CD4-positive, alpha-beta T cell treated with Interleukin-17A for 1 hour (primary cell): Measurements from ENCODE around the gene IGSF9B.

ENCODE experiments used
- DNase-seq: peaks from one replicate; pipeline ENCODE4 v3.0.0-alpha.2; 2020

The IGSF9B gene

GRCh38 chr11:133917921-133918607 lies 38.7 kb downstream of the IGSF9B start:
- DNase-seq = no peak

- no peak for DNase-seq
Measured at GRCh38 chr11:133916784-133917440, 39.9 kb downstream of the IGSF9B start.

GRCh38 chr11:133913761-133914160 lies 43.0 kb downstream of the IGSF9B start:
- DNase-seq = no peak

DNA sequence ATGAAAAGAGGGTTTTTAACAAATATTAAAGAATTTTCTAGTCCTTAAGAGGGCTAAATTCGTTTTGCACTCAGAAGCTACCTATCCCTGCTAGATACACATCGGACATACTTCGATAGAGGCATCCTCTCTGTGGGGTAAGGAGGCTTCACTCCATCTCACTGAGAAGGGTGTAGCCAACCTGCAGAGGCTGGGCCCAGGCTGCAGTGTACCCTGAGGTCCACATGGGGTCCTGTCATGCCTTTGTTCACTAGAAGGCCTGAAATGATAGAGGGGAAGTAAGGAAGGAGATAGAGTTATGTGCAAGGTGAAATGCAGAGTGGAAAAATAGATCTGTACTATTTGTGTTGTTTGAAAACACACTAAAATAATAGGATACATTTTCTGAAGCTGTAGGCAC lies 45.6 kb downstream of the IGSF9B start:
- no peak for DNase-seq

DNA sequence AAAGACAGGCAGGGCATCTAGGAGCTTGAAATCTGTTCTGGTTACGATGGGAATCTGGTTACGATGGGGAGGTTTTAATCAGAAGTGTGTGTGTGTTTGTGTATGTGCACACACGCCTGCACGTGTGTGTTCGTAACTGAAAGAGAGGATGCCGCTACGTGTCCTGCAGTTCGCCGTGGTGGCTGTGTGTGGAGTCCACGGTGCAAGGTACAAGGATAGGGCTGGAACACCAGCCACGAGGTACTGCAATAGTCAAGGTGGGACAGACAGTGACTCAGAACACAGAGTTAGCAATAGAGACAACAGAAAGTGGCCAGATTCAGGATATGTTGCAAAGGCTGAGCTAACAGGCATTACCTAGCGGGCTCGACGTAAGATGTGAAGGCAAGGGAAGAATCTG lies 46.7 kb downstream of the IGSF9B start:
- DNase-seq = no peak

GRCh38 chr11:133908827-133909226 lies 47.9 kb downstream of the IGSF9B start:
- no peak for DNase-seq

DNA sequence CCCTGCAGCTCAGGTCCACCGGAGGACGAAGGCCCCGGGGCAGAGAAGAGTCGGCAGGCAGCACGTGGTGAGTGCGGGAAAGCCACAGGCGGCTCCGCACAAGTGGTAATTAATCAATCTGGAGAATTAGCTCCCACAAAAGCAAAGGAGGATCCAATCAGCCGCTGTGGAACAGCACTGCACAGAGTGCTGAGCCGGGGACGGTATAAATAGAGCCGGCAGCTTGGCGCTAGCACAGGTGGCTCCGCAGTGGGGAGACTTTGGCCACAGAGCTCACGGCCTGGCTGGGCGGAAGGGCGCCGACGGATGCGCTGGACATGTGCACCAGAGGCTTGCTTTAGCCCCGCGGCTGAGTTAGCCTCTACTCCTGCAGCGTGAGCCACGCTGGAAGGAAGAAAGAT lies 48.9 kb downstream of the IGSF9B start:
- no peak for DNase-seq

DNA sequence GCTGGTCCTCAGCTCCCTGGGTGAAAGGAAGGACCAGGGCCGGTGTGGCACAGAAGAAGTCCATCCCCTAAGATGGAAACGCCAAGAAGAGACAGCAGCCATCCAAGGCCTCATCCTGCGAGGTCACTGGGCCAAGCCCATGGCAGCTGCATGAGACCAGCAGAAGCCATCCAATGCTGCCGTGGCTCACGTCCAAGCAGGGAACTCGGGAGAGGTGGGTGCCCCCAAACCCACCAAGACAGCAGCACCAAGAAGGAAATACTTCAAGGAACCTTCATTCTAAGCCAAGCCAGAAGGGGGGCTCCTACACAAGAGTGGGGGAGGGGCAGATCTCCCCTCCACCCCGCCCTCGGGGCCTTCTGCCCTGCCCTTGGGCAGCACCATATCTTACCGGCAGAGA lies 49.6 kb downstream of the IGSF9B start:
- DNase-seq = no peak

DNA sequence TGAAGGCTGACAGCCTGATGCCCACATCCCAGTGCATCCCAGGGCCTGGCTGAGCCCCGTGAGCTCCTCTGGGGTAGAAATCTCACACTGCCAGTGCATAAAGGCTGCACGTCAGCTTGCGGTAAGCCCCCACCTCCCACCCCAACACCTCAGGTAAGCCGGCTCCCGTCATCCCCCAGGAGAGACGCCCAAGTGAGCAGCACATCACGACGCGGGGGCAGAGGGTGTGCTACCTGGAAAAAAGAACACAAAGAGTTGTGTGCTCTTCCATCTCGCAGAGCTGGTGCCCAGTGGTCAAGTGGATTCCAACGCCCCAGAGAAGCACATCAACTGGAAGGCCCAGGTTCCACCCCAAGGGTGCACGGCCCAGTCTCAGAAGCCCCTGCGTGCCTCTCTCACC lies 50.0 kb downstream of the IGSF9B start:
- DNase-seq = no peak

DNA sequence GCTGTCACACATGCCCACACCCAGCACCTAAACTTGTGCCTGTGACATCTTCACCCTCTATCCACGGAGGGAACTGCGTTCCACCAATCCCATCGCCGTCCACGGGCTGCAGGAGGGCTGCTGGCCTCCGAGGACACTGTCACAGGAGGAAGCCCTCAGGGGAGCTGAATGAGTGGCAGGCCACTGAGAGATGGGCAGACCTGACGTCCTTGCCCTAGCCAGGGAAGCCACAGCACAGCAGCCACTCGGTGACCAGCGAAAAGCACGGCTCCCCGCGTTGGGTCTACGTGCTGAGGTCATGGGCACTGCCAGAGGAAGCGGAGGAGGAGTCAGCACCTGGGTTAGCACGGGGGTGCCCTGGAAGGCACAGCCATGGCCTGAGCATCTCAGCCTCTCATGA lies 50.5 kb downstream of the IGSF9B start:
- DNase-seq = no peak

DNA sequence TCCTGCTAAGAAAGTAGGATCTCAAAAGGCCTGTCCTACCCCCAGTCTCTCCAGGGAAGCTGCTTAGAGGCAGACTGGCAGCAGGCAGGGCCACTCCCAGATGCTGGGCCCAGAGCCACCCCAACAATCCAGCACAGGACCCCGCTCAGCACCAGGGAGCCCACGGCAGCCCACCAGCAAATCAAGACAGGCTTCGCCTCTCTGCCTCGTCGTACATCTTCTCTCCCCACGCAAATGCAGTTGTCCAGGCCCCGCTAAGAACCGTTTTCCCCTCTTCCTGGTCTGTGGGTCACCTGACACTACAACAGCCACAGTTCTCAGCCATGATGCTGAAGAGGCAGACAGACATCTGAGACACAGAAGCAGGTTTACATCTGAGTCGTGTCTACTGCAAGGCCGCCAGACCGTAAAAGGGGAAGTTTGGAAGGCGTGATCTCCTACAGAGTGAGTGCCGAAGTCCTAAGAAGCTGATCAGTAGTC lies 51.1 kb downstream of the IGSF9B start:
- no peak for DNase-seq

DNA sequence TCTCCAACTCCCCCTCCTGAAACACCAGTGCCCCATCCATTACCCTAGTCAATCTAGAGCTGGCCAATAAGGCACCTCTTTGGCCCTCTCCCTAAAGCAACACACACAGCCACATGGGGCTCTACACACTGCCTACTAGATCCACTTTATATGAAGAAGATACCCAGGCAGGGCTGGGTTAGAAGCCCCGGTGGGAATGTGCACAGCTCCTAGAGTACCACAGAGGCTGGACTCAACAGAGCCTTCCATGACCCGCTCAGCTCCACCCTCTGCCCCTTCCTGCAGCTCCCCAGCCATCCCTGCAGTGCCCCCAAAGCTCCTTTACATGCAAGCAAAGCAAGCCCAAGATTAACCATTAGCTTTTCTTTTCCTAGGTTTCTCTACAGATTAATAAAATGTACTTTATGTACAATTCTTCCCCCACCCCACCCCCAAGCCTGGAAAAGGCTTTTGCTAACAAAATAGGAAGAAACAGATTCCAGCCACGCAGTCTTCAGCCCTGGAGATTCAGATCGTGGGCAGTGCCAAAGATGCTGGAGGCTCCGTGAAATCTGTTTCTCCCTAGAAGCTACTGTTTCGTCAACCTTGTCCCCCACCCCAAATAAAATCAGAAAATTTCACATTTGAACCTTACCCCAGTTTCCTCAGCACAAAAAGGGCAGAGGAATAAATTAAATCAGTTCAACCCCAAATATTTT lies 51.8 kb downstream of the IGSF9B start:
- DNase-seq = no peak

DNA sequence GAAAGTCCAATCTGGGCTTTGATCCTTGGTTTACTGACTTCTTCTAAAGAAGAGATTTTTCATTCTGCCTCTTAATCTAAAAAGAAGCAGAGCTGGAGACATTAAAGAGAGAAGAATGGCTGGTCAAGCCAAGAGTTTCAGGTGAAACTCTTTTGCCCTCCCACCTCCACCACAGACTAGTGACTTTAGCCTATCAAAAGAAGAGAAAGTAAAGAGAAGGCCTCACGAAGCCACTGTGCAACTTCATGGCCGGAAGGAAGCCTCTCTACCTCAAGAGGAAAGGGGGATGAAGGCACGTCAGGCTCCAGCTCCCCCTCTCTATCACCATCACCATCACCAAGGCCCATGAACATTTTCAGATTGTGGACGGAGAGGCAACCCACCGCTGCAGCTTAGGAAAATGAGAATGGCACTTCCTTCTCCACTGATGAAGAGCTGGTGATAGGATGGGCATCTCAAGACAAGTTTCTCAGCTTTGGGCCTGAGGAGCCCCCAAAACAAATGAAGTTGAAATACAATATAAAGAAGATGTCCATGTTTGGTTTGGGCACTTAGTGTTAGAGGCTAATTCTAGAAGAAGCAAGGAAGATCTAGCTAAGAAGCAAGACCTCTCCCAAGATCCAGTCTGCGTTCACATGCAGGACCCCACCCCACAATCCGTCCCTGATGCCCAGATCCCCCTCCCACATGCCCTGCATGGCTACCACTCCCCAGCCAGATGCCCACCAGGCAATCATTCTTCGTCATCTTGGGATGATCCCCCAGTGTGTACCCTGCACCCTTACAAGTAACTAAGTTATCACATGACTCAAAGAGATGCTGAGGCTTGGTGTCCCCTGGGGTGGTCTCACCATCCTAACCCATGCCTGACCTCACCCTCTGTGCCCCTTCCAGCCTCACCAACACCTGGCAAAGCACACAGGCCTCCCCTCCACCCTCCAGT lies 52.6 kb downstream of the IGSF9B start:
- no peak for DNase-seq

DNA sequence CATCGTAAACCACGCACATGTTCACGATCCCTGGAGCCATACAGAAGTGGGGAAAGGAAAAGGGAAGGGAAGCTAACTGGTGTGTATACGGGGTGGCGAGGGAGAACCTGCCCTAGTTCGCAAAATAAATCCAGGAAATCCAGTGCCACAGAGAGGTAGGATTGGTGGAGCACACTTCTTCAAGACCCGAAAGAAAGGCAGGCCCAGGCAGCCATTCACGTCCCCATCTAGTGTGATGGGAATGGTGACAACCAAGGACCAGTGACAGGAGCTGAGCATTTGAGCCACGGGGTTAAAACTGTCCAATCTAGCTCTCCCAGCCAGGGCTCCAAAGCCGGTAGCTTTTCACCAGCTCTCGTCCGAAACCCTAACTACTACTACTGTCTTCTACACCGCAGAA lies 53.7 kb downstream of the IGSF9B start:
- no peak for DNase-seq

- no peak for DNase-seq
Measured at GRCh38 chr11:133902506-133902905, 54.3 kb downstream of the IGSF9B start.

GRCh38 chr11:133901999-133902398 lies 54.8 kb downstream of the IGSF9B start:
- DNase-seq = no peak

- DNase-seq = no peak
Measured at GRCh38 chr11:133901316-133901715, 55.5 kb downstream of the IGSF9B start.

GRCh38 chr11:133900176-133901105 lies 56.3 kb downstream of the IGSF9B start:
- DNase-seq = no peak

- no peak for DNase-seq
Measured at GRCh38 chr11:133898770-133899115, 58.0 kb downstream of the IGSF9B start.

GRCh38 chr11:133898031-133898769 lies 58.6 kb downstream of the IGSF9B start:
- DNase-seq = no peak

- DNase-seq = no peak
Measured at GRCh38 chr11:133897331-133897650, 59.5 kb downstream of the IGSF9B start.
